ENCODE measurements around the gene PRAMEF6.
"Not testable (repeated sequence)": the region's sequence is repeated elsewhere in the genome, so short reads cannot be mapped to it uniquely, and the experiment has no call there.

DNA sequence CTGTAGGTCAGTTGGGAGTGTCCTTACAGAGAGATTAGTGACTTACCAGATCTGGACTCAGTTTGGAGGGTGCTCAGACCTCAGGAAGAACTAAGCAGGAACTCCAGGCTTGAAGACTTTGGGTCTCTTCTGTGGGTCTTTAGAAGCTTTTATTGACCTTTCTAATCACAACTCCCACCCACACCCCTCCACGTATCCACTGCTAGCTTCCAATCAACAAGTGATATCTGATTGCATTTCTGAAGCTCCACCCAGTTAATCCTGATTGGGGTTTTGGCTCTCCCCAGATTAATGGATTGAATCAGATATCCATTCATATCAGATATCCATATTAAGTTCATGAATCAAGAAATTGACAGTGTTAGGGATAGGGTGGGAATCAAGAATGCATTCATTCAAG is 49.2 kb downstream of the PRAMEF6 start, which contains the start of gene PRAMEF10:
- TF ChIP-seq ZNF274 (IDR thresholded peaks at IDR 0.05; ENCODE audit: low read depth, low read length); YY1 (IDR thresholded peaks at IDR 0.05; ENCODE audit: insufficient read depth, insufficient read length); SUZ12 (IDR thresholded peaks at IDR 0.05; ENCODE audit: extremely low read depth, insufficient read depth, insufficient read length): not testable (repeated sequence)
